Measurements from ENCODE around the gene ZNF728.

GRCh38 chr19:22976248-22976647, 26.7 kb downstream of the ZNF728 start:
- no peak for TF ChIP-seq CEBPB (IDR thresholded peaks at IDR 0.05; ENCODE audit: low read depth)
- no peak for TF ChIP-seq RAD21 (IDR thresholded peaks at IDR 0.05; ENCODE audit: low read depth)
- no peak for TF ChIP-seq CTCF (IDR thresholded peaks at IDR 0.05 in 2 of 3, conservative IDR thresholded peaks at IDR 0.05 in 1 of 3; ENCODE audit: borderline replicate concordance in 1 of 3, insufficient read depth in 1 of 3, low read depth in 2 of 3, low read length in 2 of 3)
- TF ChIP-seq MAX (IDR thresholded peaks at IDR 0.05), result no peak
- TF ChIP-seq JUND (IDR thresholded peaks at IDR 0.05), result no peak
